K562 (cell line): ENCODE results near the gene ITGA3. TPM values are rescaled to one million over a fixed set of nuclear protein-coding genes. Genes with fewer than 3 reads are reported as not detected.

ENCODE experiments used
- NFATC3 ChIP-seq: fragments of 450-650 bp; IDR thresholded peaks from 2 replicates; pipeline ENCODE4 v1.6.1; 2017; ENCODE audit warnings: mild to moderate bottlenecking
- NFIC ChIP-seq: fragments of 450-650 bp; IDR thresholded peaks from 2 replicates; pipeline ENCODE4 v1.6.1; 2017; ENCODE audit warnings: mild to moderate bottlenecking, inconsistent platforms
- PHF8 ChIP-seq: fragments of 200-600 bp; sonication (generic); IDR thresholded peaks from 2 replicates; pipeline ENCODE4 v1.6.1; 2012; ENCODE audit warnings: mixed run types, mild to moderate bottlenecking, inconsistent platforms, low read length, moderate library complexity, borderline replicate concordance
- PHTF2 ChIP-seq: fragments of 250-450 bp; sonication (Bioruptor Pico); IDR thresholded peaks from 2 replicates; pipeline ENCODE4 v1.5.0; 2021; ENCODE audit warnings: mild to moderate bottlenecking
- POLR2A ChIP-seq: fragments of 450-650 bp; conservative IDR thresholded peaks from 2 replicates; pipeline ENCODE4 v1.6.1; 2016
- POLR2G ChIP-seq: fragments of 200-400 bp; formaldehyde crosslinking; IDR thresholded peaks from 2 replicates; pipeline ENCODE4 v1.6.1; 2017; ENCODE audit warnings: low read depth, mild to moderate bottlenecking, antibody characterized with exemption, low read length, moderate library complexity
- RCOR1 ChIP-seq, 2 experiments: IDR thresholded peaks; 2 replicates each; pipeline ENCODE4 v1.6.1; 2012; ENCODE audit warnings: low read depth in 2 of 2, low read length in 2 of 2, borderline replicate concordance in 1 of 2, improper control_type of control experiment in 1 of 2
- SMC3 ChIP-seq: conservative IDR thresholded peaks from 2 replicates; pipeline ENCODE4 v1.6.1; 2011; ENCODE audit warnings: low read depth, low read length, improper control_type of control experiment; ENCODE audit not compliant: insufficient read depth
- ZC3H8 ChIP-seq: fragments of 450-650 bp; IDR thresholded peaks from 2 replicates; pipeline ENCODE4 v1.6.1; 2017
- ZEB2 ChIP-seq: fragments of 450-650 bp; IDR thresholded peaks from 2 replicates; pipeline ENCODE4 v1.6.1; 2016
- ZFP36 ChIP-seq: fragments of 150-350 bp; IDR thresholded peaks from 2 replicates; pipeline ENCODE4 v1.6.1; 2018; ENCODE audit warnings: low read length, low read depth; ENCODE audit not compliant: partially characterized antibody
- ZNF217 ChIP-seq: sonication (generic); formaldehyde crosslinking; IDR thresholded peaks from 2 replicates; pipeline ENCODE4 v1.8.0; 2022; ENCODE audit warnings: mild to moderate bottlenecking, missing genetic modification reagents
- ZNF79 ChIP-seq: fragments of 250-450 bp; sonication (Bioruptor Pico); IDR thresholded peaks from 2 replicates; pipeline ENCODE4 v1.4.0; 2020; ENCODE audit warnings: low read depth, mild to moderate bottlenecking, moderate library complexity
- polyA plus RNA-seq, 8 experiments: library from polyadenylated mRNA; depleted of rRNA in 4 of 8; stranded (reverse) in 5 of 8; unstranded in 3 of 8; fragments of >200 nt; fragmentation: Nextera tagmentation in 2 of 8; fragmentation: Illumina TruSeq in 1 of 8; extraction: Ambion mirVana in 2 of 8; extraction: Trizol in 1 of 8; gene quantifications; 2 replicates each; pipeline versions ENCODE4 v1.2.1 to v1.2.3, GENCODE V29; 2011 to 2014; ENCODE audit warnings: inconsistent platforms in 1 of 8, missing spikeins in 1 of 8
- total RNA-seq, 7 experiments: library from RNA; depleted of rRNA in 6 of 7; stranded (reverse); fragments of >200 nt in 6 of 7; fragmentation: Illumina TruSeq in 2 of 7; extraction: Trizol in 2 of 7; gene quantifications; 2 replicates each; pipeline versions ENCODE4 v1.2.1 to v1.2.3, GENCODE V29; 2011 to 2021; ENCODE audit warnings: low replicate concordance in 1 of 7
- TF ChIP-seq, protein P1 (sequence below): fragments of 200-800 bp; sonication (Bioruptor generic); IDR thresholded peaks from 2 replicates; pipeline ENCODE4 v1.6.1; 2017; ENCODE audit warnings: missing genetic modification characterization, missing compliant biosample characterization
- TF ChIP-seq, protein P2 (sequence below): sonication (generic); formaldehyde crosslinking; IDR thresholded peaks from 2 replicates; pipeline ENCODE4 v1.5.0; 2020; ENCODE audit warnings: missing genetic modification reagents
- TF ChIP-seq, protein P3 (sequence below): fragments of 250-450 bp; sonication (Bioruptor Pico); IDR thresholded peaks from 2 replicates; pipeline ENCODE4 v1.9.0; 2021; ENCODE audit warnings: mild to moderate bottlenecking, inconsistent platforms
- TF ChIP-seq, protein P4 (sequence below), 2 experiments: IDR thresholded peaks; 2 replicates each; pipeline ENCODE4 v1.6.1; 2011; ENCODE audit warnings: borderline replicate concordance in 1 of 2, control low read depth in 1 of 2, low read depth in 1 of 2, low read length in 1 of 2, mild to moderate bottlenecking in 1 of 2, mixed read lengths in 1 of 2, moderate library complexity in 1 of 2; ENCODE audit not compliant: insufficient read depth in 1 of 2, insufficient read length in 1 of 2, poor library complexity in 1 of 2, severe bottlenecking in 1 of 2; ENCODE audit errors: extremely low read depth in 1 of 2
- TF ChIP-seq, protein P5 (sequence below): sonication (generic); formaldehyde crosslinking; IDR thresholded peaks from 2 replicates; pipeline ENCODE4 v1.8.0; 2022; ENCODE audit warnings: missing genetic modification reagents, mild to moderate bottlenecking, moderate library complexity, borderline replicate concordance
- TF ChIP-seq, protein P6 (sequence below), 3 experiments: IDR thresholded peaks in 2 of 3; conservative IDR thresholded peaks in 1 of 3; 2 replicates each; pipeline ENCODE4 v1.5.1; 2011 to 2012; ENCODE audit warnings: low read length in 3 of 3, mild to moderate bottlenecking in 3 of 3, control low read depth in 2 of 3, improper control_type of control experiment in 1 of 3, inconsistent platforms in 1 of 3, low read depth in 1 of 3, mixed read lengths in 1 of 3, moderate library complexity in 1 of 3; ENCODE audit not compliant: insufficient read depth in 2 of 3

The ITGA3 gene
- total and polyA plus RNA-seq, 9 of the 15 experiments (the other 6 are each of a cell fraction or from before 2014, with no cell fraction given), result 0.03 to 0.75 (median 0.14) TPM; not detected in 2

DNA sequence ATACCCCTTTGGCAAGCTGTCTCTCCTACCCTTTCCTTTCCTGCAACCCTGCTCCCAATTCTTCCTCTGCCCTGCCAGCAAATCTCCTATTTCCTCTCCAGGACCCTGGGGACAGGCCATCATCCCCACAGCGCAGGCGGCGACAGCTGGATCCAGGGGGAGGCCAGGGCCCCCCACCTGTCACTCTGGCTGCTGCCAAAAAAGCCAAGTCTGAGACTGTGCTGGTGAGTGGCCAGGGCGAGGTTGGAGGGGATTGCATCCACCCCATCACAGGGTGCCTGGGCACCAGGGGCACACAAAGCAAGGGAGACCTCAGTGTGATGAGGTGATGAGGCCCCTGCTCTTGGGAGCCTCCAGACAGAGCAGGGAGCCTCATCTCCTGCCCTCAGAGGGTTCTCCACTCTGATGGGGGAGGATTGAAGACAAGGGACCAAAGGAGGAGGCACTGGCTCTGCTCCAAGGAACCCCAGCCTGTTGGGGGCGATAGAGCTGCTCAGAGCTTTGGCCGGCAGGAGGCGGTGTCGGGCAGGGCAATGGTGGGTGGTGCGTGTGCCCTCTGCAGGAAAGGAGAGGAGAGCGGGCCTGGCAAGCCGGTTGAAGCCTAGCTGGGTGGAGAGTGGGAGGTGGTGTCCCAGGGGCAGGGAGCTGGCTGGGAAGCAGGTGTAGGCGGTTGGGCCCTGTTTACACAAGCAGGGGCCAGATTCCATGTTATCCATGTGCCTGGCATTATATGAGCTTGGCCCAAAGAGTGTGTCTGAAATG lies 23.6 kb downstream of the ITGA3 start (continued):
- TF ChIP-seq, protein P1, sequence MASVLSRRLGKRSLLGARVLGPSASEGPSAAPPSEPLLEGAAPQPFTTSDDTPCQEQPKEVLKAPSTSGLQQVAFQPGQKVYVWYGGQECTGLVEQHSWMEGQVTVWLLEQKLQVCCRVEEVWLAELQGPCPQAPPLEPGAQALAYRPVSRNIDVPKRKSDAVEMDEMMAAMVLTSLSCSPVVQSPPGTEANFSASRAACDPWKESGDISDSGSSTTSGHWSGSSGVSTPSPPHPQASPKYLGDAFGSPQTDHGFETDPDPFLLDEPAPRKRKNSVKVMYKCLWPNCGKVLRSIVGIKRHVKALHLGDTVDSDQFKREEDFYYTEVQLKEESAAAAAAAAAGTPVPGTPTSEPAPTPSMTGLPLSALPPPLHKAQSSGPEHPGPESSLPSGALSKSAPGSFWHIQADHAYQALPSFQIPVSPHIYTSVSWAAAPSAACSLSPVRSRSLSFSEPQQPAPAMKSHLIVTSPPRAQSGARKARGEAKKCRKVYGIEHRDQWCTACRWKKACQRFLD (CRISPR knock-in tag), result no peak
- TF ChIP-seq, protein P2, sequence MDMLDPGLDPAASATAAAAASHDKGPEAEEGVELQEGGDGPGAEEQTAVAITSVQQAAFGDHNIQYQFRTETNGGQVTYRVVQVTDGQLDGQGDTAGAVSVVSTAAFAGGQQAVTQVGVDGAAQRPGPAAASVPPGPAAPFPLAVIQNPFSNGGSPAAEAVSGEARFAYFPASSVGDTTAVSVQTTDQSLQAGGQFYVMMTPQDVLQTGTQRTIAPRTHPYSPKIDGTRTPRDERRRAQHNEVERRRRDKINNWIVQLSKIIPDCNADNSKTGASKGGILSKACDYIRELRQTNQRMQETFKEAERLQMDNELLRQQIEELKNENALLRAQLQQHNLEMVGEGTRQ (CRISPR knock-in tag), result no peak
- peak; percentile 63 for TF ChIP-seq SMC3
- 0 out of 4 replicates have a peak, but pooled peaks have one; percentile 6 to 16 for TF ChIP-seq RCOR1 (IDR thresholded peaks at IDR 0.05; ENCODE audit: borderline replicate concordance in 1 of 2, low read depth in 2 of 2, low read length in 2 of 2)
- no peak for TF ChIP-seq ZNF217 (CRISPR knock-in tag)
- TF ChIP-seq, protein P3, sequence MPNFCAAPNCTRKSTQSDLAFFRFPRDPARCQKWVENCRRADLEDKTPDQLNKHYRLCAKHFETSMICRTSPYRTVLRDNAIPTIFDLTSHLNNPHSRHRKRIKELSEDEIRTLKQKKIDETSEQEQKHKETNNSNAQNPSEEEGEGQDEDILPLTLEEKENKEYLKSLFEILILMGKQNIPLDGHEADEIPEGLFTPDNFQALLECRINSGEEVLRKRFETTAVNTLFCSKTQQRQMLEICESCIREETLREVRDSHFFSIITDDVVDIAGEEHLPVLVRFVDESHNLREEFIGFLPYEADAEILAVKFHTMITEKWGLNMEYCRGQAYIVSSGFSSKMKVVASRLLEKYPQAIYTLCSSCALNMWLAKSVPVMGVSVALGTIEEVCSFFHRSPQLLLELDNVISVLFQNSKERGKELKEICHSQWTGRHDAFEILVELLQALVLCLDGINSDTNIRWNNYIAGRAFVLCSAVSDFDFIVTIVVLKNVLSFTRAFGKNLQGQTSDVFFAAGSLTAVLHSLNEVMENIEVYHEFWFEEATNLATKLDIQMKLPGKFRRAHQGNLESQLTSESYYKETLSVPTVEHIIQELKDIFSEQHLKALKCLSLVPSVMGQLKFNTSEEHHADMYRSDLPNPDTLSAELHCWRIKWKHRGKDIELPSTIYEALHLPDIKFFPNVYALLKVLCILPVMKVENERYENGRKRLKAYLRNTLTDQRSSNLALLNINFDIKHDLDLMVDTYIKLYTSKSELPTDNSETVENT (CRISPR knock-in tag), result no peak
- TF ChIP-seq NFATC3, result no peak
- TF ChIP-seq, protein P4, sequence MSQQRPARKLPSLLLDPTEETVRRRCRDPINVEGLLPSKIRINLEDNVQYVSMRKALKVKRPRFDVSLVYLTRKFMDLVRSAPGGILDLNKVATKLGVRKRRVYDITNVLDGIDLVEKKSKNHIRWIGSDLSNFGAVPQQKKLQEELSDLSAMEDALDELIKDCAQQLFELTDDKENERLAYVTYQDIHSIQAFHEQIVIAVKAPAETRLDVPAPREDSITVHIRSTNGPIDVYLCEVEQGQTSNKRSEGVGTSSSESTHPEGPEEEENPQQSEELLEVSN (IDR thresholded peaks at IDR 0.05; ENCODE audit: borderline replicate concordance in 1 of 2, extremely low read depth in 1 of 2, insufficient read depth in 1 of 2, insufficient read length in 1 of 2, low read depth in 1 of 2, low read length in 1 of 2, poor library complexity in 1 of 2, severe bottlenecking in 1 of 2), result peak in 1 of 2 experiments; percentile 18
- TF ChIP-seq ZFP36, result peak; percentile 9
- no peak for TF ChIP-seq ZNF79
- no peak for TF ChIP-seq ZEB2
- TF ChIP-seq PHTF2, result no peak
- TF ChIP-seq POLR2G, result no peak
- TF ChIP-seq, protein P5, sequence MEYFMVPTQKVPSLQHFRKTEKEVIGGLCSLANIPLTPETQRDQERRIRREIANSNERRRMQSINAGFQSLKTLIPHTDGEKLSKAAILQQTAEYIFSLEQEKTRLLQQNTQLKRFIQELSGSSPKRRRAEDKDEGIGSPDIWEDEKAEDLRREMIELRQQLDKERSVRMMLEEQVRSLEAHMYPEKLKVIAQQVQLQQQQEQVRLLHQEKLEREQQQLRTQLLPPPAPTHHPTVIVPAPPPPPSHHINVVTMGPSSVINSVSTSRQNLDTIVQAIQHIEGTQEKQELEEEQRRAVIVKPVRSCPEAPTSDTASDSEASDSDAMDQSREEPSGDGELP (CRISPR knock-in tag), result peak; percentile 54; the same call in 1 of the 2 replicates
- no peak for TF ChIP-seq POLR2A
- TF ChIP-seq PHF8, result no peak
- TF ChIP-seq ZC3H8, result no peak
- peak; percentile 97 for TF ChIP-seq NFIC
- TF ChIP-seq, protein P6, sequence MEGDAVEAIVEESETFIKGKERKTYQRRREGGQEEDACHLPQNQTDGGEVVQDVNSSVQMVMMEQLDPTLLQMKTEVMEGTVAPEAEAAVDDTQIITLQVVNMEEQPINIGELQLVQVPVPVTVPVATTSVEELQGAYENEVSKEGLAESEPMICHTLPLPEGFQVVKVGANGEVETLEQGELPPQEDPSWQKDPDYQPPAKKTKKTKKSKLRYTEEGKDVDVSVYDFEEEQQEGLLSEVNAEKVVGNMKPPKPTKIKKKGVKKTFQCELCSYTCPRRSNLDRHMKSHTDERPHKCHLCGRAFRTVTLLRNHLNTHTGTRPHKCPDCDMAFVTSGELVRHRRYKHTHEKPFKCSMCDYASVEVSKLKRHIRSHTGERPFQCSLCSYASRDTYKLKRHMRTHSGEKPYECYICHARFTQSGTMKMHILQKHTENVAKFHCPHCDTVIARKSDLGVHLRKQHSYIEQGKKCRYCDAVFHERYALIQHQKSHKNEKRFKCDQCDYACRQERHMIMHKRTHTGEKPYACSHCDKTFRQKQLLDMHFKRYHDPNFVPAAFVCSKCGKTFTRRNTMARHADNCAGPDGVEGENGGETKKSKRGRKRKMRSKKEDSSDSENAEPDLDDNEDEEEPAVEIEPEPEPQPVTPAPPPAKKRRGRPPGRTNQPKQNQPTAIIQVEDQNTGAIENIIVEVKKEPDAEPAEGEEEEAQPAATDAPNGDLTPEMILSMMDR (IDR thresholded peaks at IDR 0.05 in 2 of 3, conservative IDR thresholded peaks at IDR 0.05 in 1 of 3; ENCODE audit: insufficient read depth in 2 of 3, low read depth in 1 of 3, low read length in 3 of 3), result peak; percentile 99 to 100 (median 100)
